ENCODE measurements around the gene LANCL2. TPM values are rescaled to one million over a fixed set of nuclear protein-coding genes. Genes with fewer than 3 reads are reported as not detected.

LANCL2 gene
- total RNA-seq = 10 to 100 TPM in 1 of 2 donors, 1 to 10 TPM in 1; 6.7 to 10.6 TPM

DNA sequence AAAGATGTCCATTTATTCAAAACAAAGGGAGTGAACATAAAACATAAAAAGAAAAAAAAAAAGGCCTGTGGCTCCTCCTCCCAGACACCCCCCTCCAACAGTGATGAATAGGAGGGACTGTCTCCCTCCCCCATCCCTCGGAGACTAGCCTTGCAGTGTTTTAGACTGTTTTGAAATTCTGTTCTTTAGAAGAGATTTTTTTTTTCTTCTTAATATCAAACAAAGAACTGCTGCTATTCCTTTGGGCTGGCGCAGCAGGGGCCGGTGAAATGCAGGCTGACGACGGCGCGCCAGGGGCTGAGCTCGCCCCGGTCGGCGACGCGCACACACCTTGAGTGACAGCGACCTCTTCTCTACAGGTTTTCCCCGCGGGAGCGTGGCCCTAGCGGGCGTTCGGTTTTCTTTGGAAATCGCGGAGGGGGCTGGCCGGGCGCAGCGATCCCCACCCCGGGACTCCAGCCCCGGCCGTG lies at the start of gene LANCL2:
LANCL2 (plus strand) TSS at position 133 of the 470 bp plus-strand sequence. CDS start 689 bp downstream, outside the sequence.
- Histone ChIP-seq H3K27me3 (no peaks in the 10 kb centered on the region), H3K27ac (peak within 1 kb of the TSS; percentile 96 to 98), H3K4me1 (peaks cover 0 to 19% of the 10 kb centered on the region in 2 donors), H3K9me3 (no peaks in the 10 kb centered on the region), H3K36me3 (no peaks in the 10 kb centered on the region), H3K4me3 (peak within 1 kb of the TSS; percentile 92 to 94)
- no peak for DNase-seq (ENCODE audit: low spot score)
- no peak for TF ChIP-seq CTCF (IDR thresholded peaks at IDR 0.05)

GRCh38 chr7:55325371-55325792 lies 39.8 kb upstream of the LANCL2 start:
- Histone ChIP-seq H3K36me3 (no peaks in the 10 kb centered on the region), H3K27ac (no peak overlapping the region), H3K27me3 (no peaks in the 10 kb centered on the region), H3K4me3 (no peak overlapping the region), H3K4me1 (peaks cover 0 to 13% of the 10 kb centered on the region in 2 donors), H3K9me3 (no peaks in the 10 kb centered on the region)
- DNase-seq (ENCODE audit: low spot score) = no peak
- TF ChIP-seq CTCF (IDR thresholded peaks at IDR 0.05) = no peak

DNA sequence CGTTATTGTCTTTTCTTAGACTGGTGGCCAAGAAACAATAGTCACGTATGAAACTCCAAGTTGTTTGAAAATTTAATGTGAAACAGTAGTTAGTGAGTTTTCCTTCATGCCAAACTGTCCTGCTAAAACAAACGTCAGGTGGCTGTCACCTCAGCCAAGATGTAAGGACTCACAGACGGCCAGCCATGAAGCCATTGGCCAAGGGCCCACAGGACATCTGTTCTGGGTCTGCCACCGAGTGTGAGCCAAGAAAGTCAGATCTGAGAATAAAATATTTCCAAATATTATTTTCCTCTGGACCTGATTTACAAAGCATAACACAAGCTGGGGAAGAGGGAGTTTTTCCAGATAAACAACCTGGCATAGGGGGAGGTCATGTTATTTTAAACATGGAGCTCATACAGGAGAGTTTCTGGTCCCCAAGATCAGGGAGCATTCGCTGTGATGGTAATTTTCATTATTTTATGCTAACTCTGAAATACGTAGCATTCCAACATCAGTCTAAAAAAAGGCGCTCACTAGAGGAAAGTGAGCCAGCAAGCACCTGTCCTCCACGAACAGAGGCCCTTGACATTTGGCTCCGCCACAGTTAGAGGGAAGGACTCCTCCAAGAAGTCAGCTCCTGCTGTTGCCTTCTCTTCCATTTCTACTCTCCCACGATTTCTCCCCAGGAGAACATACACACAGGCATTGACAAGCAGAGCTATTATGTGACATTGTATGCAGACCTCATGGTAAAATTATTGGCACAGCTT lies 38.9 kb upstream of the LANCL2 start:
- H3K9me3 ChIP-seq = no peaks in the 10 kb centered on the region
- no peak for TF ChIP-seq CTCF (IDR thresholded peaks at IDR 0.05)
- H3K4me1 ChIP-seq = peaks cover 0 to 13% of the 10 kb centered on the region in 2 donors
- H3K27ac ChIP-seq = peak overlapping the region in 1 of 2 donors; percentile 27
- H3K36me3 ChIP-seq = no peaks in the 10 kb centered on the region
- H3K27me3 ChIP-seq = no peaks in the 10 kb centered on the region
- H3K4me3 ChIP-seq = no peak overlapping the region
- no peak for DNase-seq (ENCODE audit: low spot score)

DNA sequence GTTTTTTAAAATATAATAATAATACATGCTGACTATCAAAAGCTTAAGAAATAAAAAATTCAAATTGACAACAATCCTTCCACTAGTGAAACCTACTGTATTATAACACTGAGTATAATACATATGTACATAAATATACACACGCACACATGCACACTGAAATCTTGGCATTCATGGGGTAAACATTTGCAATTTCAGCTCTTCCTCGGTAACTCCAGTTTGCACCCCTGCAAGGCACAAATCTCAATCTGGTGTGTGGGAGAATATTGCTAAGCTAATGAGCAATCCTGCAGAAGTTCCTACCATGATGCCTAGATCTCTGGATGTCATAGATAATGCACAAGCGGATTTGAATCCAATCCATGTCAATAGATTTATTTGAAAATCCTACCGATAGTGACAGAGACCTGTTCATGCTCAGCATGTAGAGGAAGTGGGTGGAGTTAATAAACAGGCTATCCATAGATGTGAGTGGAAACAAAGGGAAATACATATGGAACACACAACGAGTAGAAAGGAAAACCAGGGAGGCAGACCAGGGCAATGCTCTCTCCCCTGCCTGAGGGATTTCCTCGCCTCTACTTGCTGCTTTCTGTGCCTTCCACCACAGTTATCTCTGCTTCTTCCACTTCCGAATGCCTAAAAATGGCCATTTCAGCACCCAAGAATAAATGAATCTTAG lies 38.1 kb upstream of the LANCL2 start:
- Histone ChIP-seq H3K4me3 (no peak overlapping the region), H3K27ac (no peak overlapping the region), H3K4me1 (peaks cover 0 to 13% of the 10 kb centered on the region in 2 donors), H3K27me3 (no peaks in the 10 kb centered on the region), H3K9me3 (no peaks in the 10 kb centered on the region), H3K36me3 (no peaks in the 10 kb centered on the region)
- no peak for DNase-seq (ENCODE audit: low spot score)
- no peak for TF ChIP-seq CTCF (IDR thresholded peaks at IDR 0.05)

GRCh38 chr7:55335151-55335550 lies 30.0 kb upstream of the LANCL2 start:
- H3K4me3 ChIP-seq = no peak overlapping the region
- DNase-seq (ENCODE audit: low spot score) = no peak
- H3K36me3 ChIP-seq = no peaks in the 10 kb centered on the region
- no peaks in the 10 kb centered on the region for H3K4me1 ChIP-seq
- H3K27ac ChIP-seq = no peak overlapping the region
- H3K27me3 ChIP-seq = no peaks in the 10 kb centered on the region
- TF ChIP-seq CTCF (IDR thresholded peaks at IDR 0.05) = no peak
- no peaks in the 10 kb centered on the region for H3K9me3 ChIP-seq
